Mesothelial cell of epicardium (in vitro differentiated cells): ENCODE measurements around the gene KCTD2. TPM values are rescaled to one million over a fixed set of nuclear protein-coding genes. Genes with fewer than 3 reads are reported as not detected.

Experiments used
- DNase-seq, 2 experiments: peaks; one replicate each; pipeline ENCODE4 v3.0.0; 2021; ENCODE audit warnings: low spot score in 2 of 2; ENCODE audit not compliant: unreplicated experiment in 2 of 2
- H3K27ac Mint-ChIP-seq: 2 replicates; pipeline ENCODE4 v1.8.0; 2021; ENCODE audit warnings: mixed read lengths
- H3K27me3 Mint-ChIP-seq: 2 replicates; pipeline ENCODE4 v1.8.0; 2021; ENCODE audit warnings: low read depth, mixed read lengths
- H3K36me3 Mint-ChIP-seq: 2 replicates; pipeline ENCODE4 v1.8.0; 2021; ENCODE audit warnings: mixed read lengths
- H3K4me1 Mint-ChIP-seq: 2 replicates; pipeline ENCODE4 v1.8.0; 2021; ENCODE audit warnings: mixed read lengths
- H3K4me3 Mint-ChIP-seq: 2 replicates; pipeline ENCODE4 v1.8.0; 2021; ENCODE audit warnings: mild to moderate bottlenecking, moderate library complexity, mixed read lengths
- H3K9me3 Mint-ChIP-seq: 2 replicates; pipeline ENCODE4 v1.8.0; 2021; ENCODE audit warnings: mixed read lengths
- CTCF ChIP-seq: fragments of 200-600 bp; sonication (generic); IDR thresholded peaks from one replicate; pipeline ENCODE4 v1.5.0; 2021; ENCODE audit warnings: antibody characterized with exemption; ENCODE audit not compliant: unreplicated experiment
- total RNA-seq: library from RNA; stranded (reverse); gene quantifications from 3 replicates; pipeline ENCODE4 v1.2.1, GENCODE V29; 2021

Gene KCTD2
- total RNA-seq, 1 donor from 2014 or later, result 24.1 TPM

- Mint-ChIP-seq H3K27ac (peak overlapping the region; percentile 96), H3K4me3 (peak overlapping the region; percentile 71)
Observed at GRCh38 chr17:75086496-75087181, 39.6 kb downstream of the KCTD2 start.

GRCh38 chr17:75087182-75087557 lies 40.1 kb downstream of the KCTD2 start:
- TF ChIP-seq CTCF, result no peak
- no peaks in the 10 kb centered on the region for H3K27me3 Mint-ChIP-seq
- H3K36me3 Mint-ChIP-seq, result no peaks in the 10 kb centered on the region
- DNase-seq, result no peak
- peak overlapping the region; percentile 71 for H3K4me3 Mint-ChIP-seq
- H3K9me3 Mint-ChIP-seq, result no peaks in the 10 kb centered on the region
- peak overlapping the region; percentile 96 for H3K27ac Mint-ChIP-seq
- peaks cover 61% of the 10 kb centered on the region for H3K4me1 Mint-ChIP-seq

More at GRCh38 chr17:75086496-75087181, 39.6 kb downstream of the KCTD2 start:
- Mint-ChIP-seq H3K27me3 (no peaks in the 10 kb centered on the region), H3K9me3 (no peaks in the 10 kb centered on the region), H3K4me1 (peaks cover 55% of the 10 kb centered on the region), H3K36me3 (no peaks in the 10 kb centered on the region)
- TF ChIP-seq CTCF, result no peak
- DNase-seq, result no peak

GRCh38 chr17:75087558-75088453 lies 40.8 kb downstream of the KCTD2 start, which contains the start of gene SLC16A5:
SLC16A5 (plus strand) TSS chr17:75087954; CDS start chr17:75093637, 5,683 bp downstream.
- H3K27me3 Mint-ChIP-seq, result no peaks in the 10 kb centered on the region

GRCh38 chr17:75088465-75089417 lies 41.7 kb downstream of the KCTD2 start:
- no peak for DNase-seq
- no peaks in the 10 kb centered on the region for H3K9me3 Mint-ChIP-seq
- peaks cover 72% of the 10 kb centered on the region for H3K4me1 Mint-ChIP-seq
- H3K4me3 Mint-ChIP-seq, result peak overlapping the region; percentile 85
- peak overlapping the region; percentile 95 for H3K27ac Mint-ChIP-seq
- no peaks in the 10 kb centered on the region for H3K36me3 Mint-ChIP-seq
- TF ChIP-seq CTCF, result no peak
- H3K27me3 Mint-ChIP-seq, result no peaks in the 10 kb centered on the region

More at GRCh38 chr17:75087558-75088453, 40.8 kb downstream of the KCTD2 start, which contains the start of gene SLC16A5:
- H3K27ac Mint-ChIP-seq, result peak within 1 kb of the TSS; percentile 96
- no peak for TF ChIP-seq CTCF
- no peaks in the 10 kb centered on the region for H3K9me3 Mint-ChIP-seq
- peak; percentile 78 to 87 for DNase-seq
- peaks cover 65% of the 10 kb centered on the region for H3K4me1 Mint-ChIP-seq
- no peaks in the 10 kb centered on the region for H3K36me3 Mint-ChIP-seq
- H3K4me3 Mint-ChIP-seq, result peak within 1 kb of the TSS; percentile 85
